ENCODE measurements around the gene EFCAB14.
"Not testable (repeated sequence)": the region's sequence is repeated elsewhere in the genome, so short reads cannot be mapped to it uniquely, and the experiment has no call there.

Gene EFCAB14

DNA sequence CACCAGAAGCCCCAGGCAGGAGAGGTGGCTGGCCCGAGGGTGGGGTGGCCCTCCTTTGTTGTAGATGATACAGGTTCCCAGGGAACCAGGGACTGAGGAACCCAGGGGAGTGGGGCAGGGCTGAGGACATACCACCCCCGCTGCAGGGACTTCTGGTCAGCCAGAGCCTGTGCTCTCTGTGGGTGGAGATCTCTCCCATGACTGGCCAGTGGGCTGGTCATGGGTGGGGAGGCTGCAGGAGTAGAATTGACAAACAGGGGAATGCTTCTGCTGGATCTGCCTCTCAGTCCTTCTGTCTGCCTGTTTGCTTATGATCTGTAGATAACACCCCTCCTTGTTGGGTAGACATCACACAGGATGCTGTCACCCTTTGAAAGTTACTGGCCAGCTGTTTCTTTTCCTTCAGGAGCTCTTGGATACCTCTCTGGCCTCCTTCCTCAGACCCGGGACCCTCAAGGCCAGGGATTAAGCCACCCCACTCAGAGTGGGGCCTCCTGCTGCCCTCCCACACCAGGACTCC lies 2.8 kb upstream of the EFCAB14 start:
- DNase-seq, result no peak

DNA sequence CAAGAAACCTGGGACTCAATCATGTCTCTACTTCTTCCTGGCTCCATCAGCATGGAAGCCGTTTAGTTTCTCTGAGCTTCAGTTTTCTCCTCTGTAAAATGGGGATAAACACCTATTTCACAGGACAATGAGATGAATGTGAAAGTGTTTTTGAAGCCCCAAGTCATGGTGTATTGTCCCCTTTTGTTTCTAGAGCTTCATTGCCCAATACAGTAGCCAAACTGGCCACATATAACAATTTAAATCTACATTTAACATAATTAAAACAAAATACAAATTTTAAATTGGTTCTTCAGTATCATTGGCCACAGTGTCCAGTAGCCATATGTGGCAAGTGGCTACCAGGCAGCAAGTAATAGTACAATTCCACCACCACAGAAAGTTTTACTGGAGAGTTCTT lies 2.3 kb upstream of the EFCAB14 start:
- no peak for DNase-seq

DNA sequence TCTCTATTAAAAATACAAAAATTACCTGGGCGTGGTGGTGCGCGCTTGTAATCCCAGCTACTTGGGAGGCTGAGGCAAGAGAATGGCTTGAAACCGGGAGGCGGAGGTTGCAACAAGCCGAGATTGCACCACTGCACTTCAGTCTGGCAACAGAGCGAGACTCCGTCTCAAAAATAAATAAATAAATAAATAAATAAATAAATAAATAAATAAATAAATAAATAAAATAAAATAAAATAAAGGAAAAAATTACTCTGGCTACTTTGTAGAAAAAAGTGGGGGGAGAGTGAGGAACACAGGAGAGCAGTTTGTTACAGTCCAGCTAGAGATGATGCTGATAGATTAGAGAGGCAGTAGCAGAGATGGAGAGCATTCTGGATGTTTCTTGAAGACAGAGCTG lies 1.4 kb upstream of the EFCAB14 start:
- not testable (repeated sequence) for DNase-seq

DNA sequence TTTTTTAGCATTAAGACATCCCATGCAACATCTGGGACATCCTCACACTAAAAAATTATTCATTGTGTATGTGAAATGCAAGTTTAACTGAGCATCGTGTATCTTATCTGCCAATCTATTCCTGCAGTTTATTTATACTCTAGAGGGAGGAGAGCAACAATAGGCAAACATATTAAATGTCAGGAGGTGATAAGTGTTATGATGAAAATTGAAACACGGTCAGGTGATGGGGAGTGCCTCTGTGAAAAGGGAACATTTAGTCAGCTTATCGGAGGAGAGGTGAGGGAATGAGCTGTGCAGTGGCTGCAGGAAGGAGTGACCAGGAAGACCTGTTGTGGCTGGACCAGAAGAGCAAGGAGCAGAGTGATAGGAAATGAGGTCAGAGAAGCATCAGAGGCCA lies 775 bp upstream of the EFCAB14 start:
- peak; percentile 21 for DNase-seq

DNA sequence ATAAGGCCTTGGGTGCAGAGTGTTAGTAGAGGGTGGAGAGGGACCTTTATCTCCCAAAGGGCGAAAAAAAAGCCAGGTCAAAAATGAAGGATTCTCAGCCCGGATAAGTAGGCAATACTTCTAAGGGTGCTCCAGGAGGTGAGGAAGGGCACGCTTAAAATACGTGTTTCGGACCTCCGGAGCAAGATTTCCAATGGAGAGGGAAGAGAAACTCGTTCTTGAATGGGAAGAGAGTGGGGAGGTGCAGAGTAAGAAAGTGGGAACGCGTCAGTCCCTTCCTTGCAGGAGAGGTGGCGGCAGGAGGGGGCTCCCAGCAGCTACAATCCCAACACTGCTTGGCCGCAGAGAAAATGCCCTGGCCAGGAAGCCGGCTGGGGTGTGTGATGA lies 581 bp downstream of the EFCAB14 start:
- no peak for DNase-seq

DNA sequence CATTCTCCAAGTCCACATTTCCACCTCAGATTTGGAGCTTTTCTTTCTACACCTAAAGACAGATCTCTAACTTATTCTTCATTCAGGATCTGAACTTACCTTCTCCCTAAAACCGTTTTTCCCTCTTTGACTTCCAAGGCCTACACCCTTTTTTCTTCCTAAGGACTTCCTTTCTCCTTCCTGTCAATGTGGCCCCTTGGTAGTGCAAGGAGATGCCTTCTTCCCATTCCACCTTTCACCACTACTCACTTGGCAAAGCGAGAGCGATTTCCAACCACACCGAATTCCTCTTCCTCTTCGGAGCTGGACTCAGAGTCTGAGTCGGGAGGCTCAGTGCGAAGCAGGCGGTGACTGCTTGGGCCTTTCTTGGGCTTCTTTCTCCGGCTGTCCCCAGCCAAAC lies 1.3 kb downstream of the EFCAB14 start:
- DNase-seq, result no peak

DNA sequence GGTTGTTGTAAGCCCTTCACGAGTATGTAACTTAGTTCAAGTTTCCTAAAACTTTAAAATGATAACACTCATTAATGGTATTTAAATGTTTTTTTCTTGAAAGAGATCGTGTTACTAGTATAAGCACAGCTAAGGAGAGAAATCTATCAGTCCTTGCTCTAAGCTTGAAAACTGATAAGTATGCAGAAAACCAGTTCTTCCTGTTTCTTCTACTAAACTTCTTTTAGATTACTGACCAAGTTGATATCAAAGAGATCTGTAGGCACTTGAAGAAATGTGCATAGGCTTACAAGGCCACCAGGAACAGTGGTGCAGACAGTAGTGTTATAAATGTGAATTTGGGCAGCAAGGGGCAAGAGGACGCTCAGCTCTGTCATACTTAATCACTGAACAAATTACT lies 3.9 kb downstream of the EFCAB14 start:
- DNase-seq, result no peak

DNA sequence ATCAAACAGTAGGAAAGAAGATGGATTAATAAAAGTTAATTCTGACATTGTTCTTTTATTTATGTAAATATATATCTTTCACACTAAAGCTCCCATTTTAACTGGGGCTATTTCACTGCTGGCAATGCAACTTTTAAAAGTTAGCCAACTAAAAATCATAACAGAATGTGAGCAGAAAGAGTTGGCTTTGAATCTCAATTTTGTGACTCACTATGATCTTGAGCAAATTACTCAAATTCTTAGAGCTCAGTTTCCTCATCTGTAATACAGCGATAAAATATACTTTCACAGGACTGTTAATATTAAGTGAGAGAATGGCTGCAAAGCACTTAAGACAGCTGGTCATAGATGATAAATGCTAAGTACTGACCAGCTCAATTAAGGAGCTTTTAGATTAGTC lies 10.8 kb downstream of the EFCAB14 start:
- DNase-seq, result no peak

DNA sequence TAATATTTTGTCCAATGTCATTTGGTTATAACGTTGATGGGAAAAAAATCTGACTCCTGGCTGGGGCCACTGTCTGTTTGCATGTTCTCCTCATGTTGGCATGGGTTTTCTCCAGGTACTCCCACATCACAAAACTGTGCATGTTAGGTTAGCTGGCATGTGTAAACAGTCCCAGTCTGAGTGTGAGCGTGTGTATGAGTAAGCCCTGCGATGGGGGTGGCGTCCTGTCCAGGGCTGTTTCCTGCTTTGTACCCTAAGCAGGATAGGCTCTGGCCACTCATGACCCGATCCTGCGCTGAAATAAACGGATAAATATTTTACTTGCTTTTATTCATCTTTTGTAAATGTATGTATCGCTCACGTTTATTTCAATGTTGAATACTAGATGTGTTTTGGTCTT lies 13.5 kb downstream of the EFCAB14 start:
- no peak for DNase-seq

DNA sequence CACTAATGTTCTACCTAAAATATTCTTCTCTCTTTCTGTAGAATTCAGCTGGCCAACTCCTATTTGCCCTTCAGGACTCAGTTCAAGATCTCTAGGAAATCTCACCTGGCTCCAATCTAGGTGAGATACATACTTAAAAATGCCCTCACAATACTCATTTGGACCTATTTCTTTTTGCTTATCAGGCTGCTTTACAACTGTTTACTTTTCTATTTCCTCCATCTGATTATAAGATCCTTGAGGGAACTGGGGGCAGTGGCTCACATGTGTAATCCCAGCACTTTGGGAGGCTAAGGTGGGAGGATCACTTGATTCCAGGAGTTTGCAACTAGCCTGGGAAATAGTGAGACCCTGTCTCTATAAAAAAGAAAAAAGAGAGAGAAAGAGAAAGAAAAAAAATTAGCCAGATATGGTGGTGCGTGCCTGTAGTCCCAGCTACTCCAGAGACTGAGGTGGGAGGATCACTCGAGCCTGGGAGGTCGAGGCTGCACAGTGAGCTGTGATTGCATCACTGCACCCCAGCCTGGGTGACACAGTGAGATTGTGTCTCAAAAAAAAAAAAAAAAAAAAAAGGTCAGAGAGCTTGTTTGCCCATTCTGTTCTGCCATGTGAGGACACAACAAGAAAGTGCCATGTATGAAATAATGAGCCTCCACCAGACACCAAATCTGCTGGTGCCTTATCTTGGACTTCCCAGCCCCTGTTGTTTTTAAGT lies 14.8 kb downstream of the EFCAB14 start:
- no peak for DNase-seq

DNA sequence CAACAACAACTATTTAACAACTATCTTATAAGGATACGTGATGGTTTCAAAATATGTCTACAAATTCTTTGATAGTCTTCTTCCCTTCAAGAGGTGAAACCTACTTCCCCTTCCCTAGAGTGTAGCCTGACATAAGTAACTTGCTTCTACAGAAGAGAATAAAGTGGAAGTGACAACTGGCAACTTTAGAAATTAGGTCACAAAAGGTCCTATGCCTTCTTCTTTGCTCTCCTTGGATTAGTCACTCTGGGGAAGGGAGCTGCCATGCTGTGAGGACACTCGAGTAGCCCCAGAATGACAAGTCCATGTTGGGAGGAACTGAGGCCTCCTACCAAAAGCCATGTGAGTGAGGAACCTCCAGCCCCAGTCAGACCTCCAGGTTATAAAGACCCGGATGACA lies 19.2 kb downstream of the EFCAB14 start:
- DNase-seq, result no peak

DNA sequence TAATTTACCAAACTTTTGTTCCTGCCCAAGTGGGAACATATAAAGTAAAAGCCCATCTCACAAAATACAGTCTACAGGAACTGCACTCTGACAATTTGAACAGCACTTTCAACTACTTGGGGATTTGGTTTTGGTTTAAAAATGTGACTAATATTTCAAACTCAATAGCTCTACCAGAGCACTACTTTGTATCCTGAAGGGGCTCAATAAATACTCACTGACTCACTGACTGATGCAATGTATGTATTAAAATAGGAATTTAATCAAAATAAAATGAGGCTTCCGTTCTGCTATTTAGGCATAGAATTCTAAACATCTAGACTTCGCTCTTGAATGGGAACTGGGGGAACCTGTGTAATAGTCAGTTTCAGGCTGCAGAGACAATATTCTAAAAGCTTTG lies 21.9 kb downstream of the EFCAB14 start:
- DNase-seq, result no peak

DNA sequence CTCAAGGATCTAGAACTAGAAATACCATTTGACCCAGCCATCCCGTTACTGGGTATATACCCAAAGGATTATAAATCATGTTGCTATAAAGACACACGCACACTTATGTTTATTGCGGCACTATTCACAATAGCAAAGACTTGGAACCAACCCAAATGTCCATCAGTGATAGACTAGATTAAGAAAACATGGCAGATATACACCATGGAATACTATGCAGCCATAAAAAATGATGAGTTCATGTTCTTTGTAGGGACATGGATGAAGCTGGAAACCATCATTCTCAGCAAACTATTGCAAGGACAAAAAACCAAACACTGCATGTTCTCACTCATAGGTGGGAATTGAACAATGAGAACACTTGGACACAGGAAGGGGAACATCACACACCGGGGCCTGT lies 24.2 kb downstream of the EFCAB14 start:
- not testable (repeated sequence) for DNase-seq

DNA sequence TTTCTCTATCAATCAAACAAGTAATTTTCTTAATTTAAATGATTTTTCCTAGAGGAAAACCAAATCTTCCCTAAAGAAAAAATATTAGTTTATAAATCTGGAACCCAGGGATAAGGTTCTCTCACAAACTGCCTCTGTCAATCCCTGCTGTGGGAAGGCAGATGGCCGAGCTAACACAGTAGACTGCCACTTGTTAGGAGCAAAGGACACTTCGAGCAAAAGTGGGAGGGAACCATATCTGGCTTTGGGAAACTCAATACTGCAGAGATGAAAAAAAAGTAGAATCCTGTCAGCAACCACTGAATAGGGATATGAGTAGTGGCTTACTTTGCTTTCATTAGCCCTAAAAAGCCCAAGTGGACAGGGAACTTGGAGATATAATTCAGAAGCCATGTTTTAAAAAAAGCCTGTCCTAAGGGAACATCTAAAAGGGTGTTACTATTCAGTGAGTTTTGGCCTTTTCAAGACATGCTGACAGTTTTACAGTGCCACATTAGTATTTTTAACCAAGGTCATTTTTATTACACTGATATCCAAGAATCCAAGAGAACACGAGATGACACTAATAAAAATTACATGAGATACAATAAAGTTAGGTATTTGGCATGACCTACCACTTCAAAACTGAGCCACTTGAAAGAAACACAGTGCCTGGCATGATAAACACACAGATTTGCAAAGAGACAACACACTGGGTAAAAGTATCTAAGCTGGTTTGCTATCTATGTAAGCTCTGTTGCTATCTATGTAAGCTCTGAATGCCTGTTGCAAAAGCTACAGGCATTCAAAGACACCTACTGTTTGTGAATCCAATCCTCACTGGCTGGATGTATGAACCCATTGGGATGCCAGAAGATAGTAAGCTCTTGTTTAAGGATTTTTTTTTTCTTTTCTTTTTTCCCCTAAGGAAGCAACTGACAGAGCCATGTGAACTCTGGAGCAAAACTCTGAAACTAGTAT lies 25.8 kb downstream of the EFCAB14 start:
- DNase-seq, result no peak

DNA sequence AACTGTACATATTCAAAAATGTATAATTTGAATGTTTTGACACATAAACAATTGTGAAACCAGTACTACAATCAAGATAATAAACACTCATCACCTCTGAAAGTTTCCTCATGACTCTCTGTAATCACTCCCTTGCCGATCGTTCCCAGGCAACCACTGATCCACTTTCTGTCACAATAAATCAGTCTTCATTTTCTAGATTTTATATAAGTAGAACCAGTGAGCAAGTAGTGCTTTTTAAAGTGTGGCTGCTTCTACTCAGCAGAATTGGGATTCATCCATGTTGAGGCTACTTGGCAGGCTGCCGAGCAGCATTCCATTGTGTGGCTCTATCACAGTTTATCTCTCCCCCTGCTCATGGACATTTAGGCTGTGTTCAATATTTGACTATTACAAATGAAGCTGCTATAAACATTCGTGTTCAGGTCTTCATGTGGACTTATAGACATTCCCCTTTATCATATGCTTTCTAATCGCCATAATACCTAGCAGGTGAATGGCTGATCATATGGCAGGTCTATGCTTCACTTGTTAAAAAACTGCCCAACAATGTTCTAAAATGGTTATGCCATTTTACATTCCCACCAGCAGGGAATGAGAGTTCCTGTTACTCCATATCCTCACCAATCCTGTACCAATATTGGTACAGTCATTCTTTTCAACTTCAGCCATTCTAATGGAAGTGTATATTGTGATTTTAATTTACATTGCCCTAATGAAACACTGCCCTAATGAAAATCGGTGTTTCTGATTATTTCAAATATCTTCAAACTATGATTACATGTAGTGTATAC lies 26.7 kb downstream of the EFCAB14 start:
- DNase-seq, result no peak

DNA sequence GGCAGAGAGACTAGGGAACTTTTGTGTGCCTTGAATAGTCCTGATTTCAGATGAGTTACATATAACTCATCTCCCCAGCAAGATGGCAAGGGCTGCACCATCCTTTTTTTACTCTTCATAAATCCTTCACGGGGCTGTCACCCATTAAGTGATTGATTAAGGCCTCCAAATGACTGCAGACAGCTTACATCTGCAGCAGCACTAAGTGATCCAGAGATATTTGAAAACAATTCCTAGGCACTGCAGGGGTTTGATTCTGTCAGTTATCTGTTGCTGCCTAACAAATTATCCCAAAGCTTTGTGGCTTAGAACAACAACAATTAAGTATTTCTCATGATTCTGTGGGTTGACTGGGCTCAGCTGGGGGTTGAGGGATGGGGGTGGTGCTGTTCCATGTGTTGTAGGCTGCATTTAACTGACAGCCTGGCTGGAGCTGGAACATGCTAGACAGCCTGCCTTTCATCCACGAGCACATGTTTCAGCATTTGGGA lies 27.9 kb downstream of the EFCAB14 start:
- no peak for DNase-seq

DNA sequence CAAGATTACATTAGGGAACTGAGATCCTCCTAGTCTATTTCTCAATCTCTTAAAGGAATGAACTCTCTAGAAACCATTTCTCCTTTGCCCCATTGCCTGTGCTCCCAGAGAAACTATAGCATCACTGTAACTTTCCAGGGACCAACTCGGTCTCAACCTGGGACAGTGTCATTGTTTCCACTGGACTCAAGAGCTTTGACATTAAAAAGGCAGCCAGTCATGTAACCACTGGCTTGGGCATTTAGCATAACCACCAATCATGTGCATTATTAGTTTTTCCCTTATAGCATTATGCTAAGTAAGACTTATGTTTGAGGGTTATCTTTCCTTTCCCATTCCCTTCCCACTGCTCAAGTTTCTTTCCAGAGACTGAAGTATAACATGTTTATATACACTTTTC lies 29.0 kb downstream of the EFCAB14 start:
- no peak for DNase-seq

DNA sequence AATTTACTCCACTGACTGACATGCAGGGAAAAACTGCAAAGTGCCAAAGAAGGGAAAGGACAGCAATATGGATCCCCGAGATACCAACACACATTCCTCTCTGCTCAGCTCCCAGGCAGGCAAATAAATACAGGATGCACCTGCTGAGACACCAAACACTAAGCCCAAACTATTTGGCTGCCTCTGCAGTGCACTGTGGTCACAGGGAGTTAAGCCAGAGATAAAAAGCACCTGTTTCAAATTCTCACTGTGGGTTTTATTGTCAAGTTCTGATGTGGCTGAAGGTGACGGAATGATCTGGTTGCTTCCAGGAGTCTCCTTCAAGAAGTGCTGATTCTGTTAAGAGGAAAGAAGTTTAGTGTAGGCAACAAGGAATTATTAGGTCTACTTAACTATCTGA lies 29.6 kb downstream of the EFCAB14 start:
- no peak for DNase-seq

DNA sequence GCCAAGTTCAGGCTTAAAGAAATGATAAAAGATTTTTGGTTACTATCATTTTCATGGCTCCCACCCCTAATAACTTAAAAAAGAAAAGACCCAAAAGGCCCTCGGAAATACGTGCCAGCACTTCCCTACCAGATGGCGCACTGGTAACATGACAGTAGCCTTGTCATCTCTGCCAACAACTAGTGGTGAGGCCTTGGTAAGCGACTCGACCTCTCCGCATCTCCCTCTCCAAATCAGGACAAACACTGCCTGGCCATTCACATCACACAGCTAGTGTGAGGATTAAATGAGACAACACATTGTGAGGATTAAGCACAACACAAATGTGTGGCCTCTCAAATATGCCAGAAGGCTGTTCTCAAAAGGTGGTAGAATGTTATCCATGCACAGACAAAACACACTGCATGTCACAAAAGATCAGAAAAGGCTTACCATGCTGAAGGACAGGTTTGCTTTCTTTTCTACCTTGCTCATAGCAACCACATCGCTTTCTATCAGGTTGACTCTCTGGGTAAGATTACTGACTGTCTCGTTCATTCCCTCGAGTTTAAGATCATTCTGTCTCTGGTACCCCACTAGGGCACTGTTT lies 30.9 kb downstream of the EFCAB14 start:
- no peak for DNase-seq

DNA sequence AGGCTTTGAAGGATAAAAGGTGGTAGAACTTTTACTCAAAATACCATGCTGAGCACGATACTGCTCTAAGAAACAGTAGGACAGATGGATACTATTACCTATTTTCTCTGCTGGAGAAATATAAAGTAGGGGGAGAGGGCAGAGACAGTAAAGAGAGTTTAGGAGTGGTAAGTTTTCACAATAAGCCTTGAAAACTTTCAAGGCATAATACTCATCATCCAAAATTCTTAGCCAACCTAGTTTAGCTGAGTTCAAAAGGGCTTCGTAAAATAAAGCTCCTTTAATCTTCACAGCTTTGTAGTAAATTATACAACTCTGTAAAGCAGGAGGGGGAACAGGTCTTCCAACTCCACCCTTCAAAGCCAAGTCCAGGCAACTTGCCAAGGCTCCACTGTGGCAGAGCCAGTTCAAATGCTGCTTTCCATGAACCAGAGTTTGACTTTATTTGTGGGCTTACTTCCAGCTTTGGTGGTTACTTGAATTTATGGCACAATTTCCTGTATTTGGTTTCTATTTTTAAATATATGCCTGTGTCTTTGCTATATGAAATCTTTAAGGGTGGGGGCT lies 31.7 kb downstream of the EFCAB14 start:
- no peak for DNase-seq

DNA sequence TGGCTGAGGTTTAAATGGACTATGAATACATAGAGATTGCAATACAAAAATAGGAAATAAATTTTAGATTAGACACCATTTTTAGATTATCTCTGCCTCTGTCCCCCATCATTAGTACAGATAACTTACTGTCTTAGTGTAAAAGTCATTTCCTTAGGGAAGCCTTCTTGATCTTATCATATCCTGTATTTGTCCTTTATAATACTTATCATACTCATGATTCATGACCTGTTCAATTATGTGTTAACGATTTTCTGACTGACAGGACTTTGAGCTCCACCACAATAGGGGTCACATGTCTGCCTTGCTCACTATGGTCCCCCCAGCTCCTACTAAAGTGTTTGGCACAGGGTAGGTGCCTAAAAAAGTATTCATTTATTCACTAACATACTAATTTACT lies 32.7 kb downstream of the EFCAB14 start:
- no peak for DNase-seq

DNA sequence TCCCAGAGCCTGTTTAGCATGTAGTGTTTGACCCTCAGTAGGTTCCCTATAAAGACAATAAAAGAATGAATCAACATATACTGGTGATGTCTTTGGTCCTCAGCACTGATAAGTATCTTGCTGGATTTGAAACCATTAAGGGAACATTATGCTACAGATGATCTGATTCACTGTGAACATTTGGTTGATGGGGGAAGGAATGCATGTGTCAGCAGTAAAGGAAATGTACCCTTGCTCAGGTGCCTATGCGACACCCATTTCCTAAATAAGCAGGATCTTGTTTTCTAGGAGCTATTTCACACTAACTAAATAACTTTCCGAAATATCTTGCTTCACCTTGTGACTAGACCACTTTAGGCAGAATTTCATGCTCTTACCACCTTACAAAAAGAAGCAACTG lies 34.2 kb downstream of the EFCAB14 start:
- DNase-seq, result no peak
